GM12878 (cell line): ENCODE measurements around the gene BICC1.

ENCODE experiments used
- BMI1 ChIP-seq: fragments of 450-650 bp; IDR thresholded peaks from 2 replicates; pipeline ENCODE4 v1.6.1; 2016; ENCODE audit warnings: mild to moderate bottlenecking, moderate library complexity, borderline replicate concordance
- CEBPB ChIP-seq, 2 experiments: fragments of 150-350 bp in 1 of 2; IDR thresholded peaks; 2 replicates each; pipeline ENCODE4 v1.6.1; 2012 to 2014; ENCODE audit warnings: low read depth in 2 of 2, low read length in 2 of 2, borderline replicate concordance in 1 of 2, inconsistent platforms in 1 of 2
- CHD2 ChIP-seq: IDR thresholded peaks from 2 replicates; pipeline ENCODE4 v1.6.1; 2011; ENCODE audit warnings: low read depth, low read length, improper control_type of control experiment, borderline replicate concordance
- CTCF ChIP-seq, 3 experiments: IDR thresholded peaks in 2 of 3; conservative IDR thresholded peaks in 1 of 3; 2 replicates each; pipeline ENCODE4 v1.5.1; 2011; ENCODE audit warnings: low read depth in 3 of 3, low read length in 3 of 3, mild to moderate bottlenecking in 3 of 3, control low read depth in 2 of 3, moderate library complexity in 2 of 3, inconsistent platforms in 1 of 3, mixed read lengths in 1 of 3; ENCODE audit not compliant: control insufficient read depth in 2 of 3, insufficient read depth in 1 of 3; ENCODE audit errors: extremely low read depth in 1 of 3
- EP300 ChIP-seq, 2 experiments: fragments of 150-350 bp in 1 of 2; IDR thresholded peaks; 2 replicates each; pipeline ENCODE4 v1.6.1; 2011 to 2012; ENCODE audit warnings: low read depth in 2 of 2, low read length in 2 of 2, borderline replicate concordance in 1 of 2, improper control_type of control experiment in 1 of 2, inconsistent platforms in 1 of 2; ENCODE audit not compliant: control insufficient read depth in 1 of 2
- MLLT1 ChIP-seq: fragments of 450-650 bp; IDR thresholded peaks from 2 replicates; pipeline ENCODE4 v1.6.1; 2016; ENCODE audit warnings: mild to moderate bottlenecking
- NR2C2 ChIP-seq: IDR thresholded peaks from 2 replicates; pipeline ENCODE4 v1.6.1; 2011; ENCODE audit warnings: borderline replicate concordance, low read depth; ENCODE audit not compliant: control insufficient read depth, insufficient read length
- ZNF274 ChIP-seq: IDR thresholded peaks from one replicate; pipeline ENCODE4 v1.8.0; 2011; ENCODE audit not compliant: insufficient read length, insufficient read depth

- no peak for TF ChIP-seq NR2C2
- TF ChIP-seq EP300 (IDR thresholded peaks at IDR 0.05; ENCODE audit: borderline replicate concordance in 1 of 2, control insufficient read depth in 1 of 2, low read depth in 2 of 2, low read length in 2 of 2) = no peak
- no peak for TF ChIP-seq CTCF (IDR thresholded peaks at IDR 0.05 in 2 of 3, conservative IDR thresholded peaks at IDR 0.05 in 1 of 3; ENCODE audit: control insufficient read depth in 2 of 3, extremely low read depth in 1 of 3, insufficient read depth in 1 of 3, low read depth in 3 of 3, low read length in 3 of 3)
- TF ChIP-seq ZNF274 = no peak
- no peak for TF ChIP-seq BMI1
- no peak for TF ChIP-seq MLLT1
- TF ChIP-seq CEBPB (IDR thresholded peaks at IDR 0.05; ENCODE audit: borderline replicate concordance in 1 of 2, low read depth in 2 of 2, low read length in 2 of 2) = no peak
- TF ChIP-seq CHD2 = no peak
Observed at GRCh38 chr10:58836991-58837575, 324.4 kb downstream of the BICC1 start.
